ENCODE measurements around the gene DICER1.
A peak's percentile ranks its signal among the peaks of the same experiment; 100 is the strongest.
"Not testable (repeated sequence)": the region's sequence is repeated elsewhere in the genome, so short reads cannot be mapped to it uniquely, and the experiment has no call there.

The DICER1 gene

DNA sequence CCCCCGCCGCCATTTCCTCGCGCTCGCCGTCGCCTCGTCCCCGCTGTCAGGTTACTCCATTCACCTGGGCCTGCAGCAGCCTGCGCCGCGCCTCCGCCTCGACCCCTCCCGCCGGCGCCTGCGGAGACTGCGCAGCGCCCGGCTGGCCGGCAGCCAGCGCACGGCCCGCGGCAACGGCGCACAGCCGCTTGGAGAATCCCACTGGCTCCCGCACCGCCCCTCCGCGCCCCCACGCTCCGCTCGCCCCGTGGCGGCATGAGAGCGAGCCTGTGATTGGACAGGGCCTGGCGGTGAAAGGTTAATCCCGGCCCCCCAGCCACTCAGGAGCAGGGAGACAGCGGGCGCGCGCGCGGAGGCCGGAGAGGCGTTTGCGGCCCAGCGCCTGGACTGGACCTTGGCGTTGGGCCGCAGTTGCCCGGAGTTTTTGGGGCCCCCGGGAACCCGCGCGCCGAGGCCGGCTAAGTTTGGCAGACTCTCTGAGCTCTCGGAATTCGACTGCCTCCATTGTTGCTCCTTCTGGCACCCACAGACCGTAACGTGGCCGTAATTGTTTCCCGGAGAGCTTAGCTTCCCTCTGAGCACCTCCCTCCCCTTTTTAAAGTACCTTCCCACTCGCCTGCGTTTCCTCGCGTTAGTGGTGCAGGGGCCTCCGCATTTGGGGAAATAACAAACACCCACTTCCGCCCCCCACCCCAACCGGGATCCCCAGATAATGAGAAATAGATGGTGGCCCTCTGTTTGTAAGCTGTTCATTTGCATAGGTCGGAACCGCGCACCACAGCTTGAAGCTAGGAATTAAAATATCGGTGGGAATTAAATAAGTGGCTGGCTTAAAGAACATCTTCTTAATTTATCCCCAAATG, at the start of gene DICER1:
TSS of gene DICER1 (minus strand) at position 203 of the 863 bp plus-strand sequence. CDS start 24,071 bp downstream, outside the sequence.
- peak; percentile 85 for DNase-seq (ENCODE audit: low read depth)

DNA sequence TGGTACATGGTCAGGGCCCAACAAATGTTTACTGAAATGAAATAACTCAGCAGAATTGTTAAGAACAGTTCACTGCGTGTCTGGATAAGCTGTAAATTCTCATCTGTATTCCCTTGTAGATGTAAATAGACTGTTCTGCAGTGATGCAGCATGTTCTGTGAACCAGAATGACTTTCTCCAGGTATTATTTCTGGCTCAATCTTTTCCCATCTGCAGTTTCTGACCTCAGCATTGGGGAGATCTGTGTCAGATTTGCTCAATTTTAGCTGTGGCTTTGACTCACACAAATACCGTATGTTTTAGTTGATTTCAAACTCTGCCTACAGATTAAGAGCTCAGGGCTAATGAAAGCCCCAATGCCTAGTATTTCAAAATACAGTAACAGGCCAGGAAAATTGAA, 49.2 kb upstream of the DICER1 start:
- DNase-seq (ENCODE audit: low read depth) = peak; percentile 92

DNA sequence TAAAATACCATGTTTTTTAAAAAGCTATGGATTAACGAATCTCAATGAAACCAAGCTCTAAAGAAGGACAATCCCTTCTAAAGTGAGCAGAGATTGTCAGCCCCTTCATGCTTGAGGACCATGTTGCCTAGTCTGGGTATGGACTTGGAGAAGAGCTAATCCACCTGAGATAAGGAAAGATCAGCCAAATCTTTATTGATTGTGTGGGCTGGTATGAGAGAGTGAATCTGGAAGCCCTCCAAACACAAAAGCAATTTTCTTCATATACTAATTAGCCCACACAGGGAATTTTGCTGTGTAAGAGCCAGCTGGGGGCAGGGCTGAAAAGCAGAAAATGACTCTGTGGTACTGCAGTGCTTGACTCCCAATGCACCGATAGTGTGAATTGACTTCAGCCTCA, 47.4 kb upstream of the DICER1 start:
- DNase-seq (ENCODE audit: low read depth) = no peak

GRCh38 chr14:95201745-95202144, 44.4 kb upstream of the DICER1 start:
- not testable (repeated sequence) for DNase-seq (ENCODE audit: low read depth)

- no peak for DNase-seq (ENCODE audit: low read depth)
Measured at GRCh38 chr14:95200404-95200803, 43.1 kb upstream of the DICER1 start.

- DNase-seq (ENCODE audit: low read depth) = no peak
Measured at GRCh38 chr14:95199298-95199983, 42.1 kb upstream of the DICER1 start.

DNA sequence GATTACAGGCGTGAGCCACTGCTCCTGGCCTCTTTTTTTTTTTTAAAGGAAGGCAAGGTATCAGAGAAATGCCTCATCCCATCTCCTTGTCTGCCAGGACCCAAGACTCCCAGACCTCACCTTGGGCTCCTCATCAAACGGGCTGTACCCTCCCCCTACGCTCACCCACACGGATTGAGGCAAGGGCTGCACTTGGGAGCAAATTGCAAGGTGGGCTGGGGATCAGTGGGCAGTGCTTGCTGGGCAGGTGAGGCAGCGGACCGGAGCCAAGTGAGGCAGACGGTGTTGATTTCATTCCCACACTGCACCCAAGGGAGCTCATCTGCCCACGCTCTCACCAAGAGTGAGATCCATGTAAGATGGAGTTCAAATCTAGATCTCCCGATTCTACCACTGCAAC, 41.0 kb upstream of the DICER1 start:
- DNase-seq (ENCODE audit: low read depth) = no peak

DNA sequence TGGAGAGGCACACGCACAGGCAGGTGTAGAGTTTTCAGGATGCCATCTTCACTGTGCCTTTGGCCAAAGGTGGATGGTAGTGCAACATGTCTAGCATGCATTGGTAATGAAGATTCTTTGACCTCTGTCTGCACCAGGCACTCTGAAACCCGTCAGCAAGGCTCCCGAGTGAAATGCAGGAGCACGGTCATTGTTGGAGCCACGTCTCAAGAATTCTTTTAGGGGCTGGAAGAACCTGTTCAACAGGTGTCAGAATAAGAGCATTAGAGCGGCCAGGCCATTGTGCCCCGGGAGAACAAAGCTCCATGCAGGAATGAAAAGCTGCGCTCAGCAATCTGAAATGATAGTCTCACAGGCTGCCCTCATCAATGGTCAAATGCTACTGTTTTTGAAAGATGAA, 40.2 kb upstream of the DICER1 start:
- DNase-seq (ENCODE audit: low read depth) = no peak

GRCh38 chr14:95196826-95197545, 39.7 kb upstream of the DICER1 start:
- DNase-seq (ENCODE audit: low read depth) = no peak

DNA sequence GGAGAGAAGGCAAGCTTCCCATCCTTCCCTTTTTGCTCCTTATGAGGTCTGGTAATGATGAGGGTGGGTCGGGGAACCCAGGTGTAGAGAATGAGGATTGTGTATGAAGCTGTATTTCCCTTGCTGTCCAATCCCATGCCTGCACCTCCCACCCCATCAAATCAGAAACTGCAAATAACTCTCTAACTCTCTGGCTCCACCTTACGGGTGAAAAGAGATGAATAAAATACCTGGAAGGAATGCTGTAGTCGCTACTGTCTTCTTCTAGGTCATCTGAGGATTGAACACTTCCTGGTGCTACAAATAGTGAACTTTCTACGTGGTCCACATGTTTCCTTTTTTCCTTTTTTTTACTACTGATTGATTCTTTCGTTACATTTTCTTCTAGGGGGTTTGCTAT, 38.9 kb upstream of the DICER1 start:
- DNase-seq (ENCODE audit: low read depth) = peak; percentile 15

GRCh38 chr14:95195031-95195430, 37.7 kb upstream of the DICER1 start:
- no peak for DNase-seq (ENCODE audit: low read depth)

DNA sequence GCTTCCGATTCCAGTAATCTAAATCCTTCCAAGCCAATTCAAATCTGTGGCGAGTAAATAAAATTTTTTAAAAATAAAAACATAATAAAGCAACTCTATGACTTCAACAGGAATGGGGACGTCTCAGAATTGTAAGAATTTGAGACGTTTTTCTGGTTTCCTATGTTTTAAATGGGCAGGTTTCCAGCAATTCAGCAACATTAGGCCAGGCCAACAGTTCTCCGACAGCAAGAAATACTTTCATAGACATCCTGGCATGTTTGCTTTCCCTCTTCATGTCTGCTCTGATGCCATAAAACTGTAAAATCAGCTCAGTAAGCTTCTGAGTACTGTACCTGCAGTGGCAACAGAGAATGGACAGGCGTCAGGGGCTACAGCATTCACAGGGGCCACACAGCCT, 35.8 kb upstream of the DICER1 start:
- no peak for DNase-seq (ENCODE audit: low read depth)

DNA sequence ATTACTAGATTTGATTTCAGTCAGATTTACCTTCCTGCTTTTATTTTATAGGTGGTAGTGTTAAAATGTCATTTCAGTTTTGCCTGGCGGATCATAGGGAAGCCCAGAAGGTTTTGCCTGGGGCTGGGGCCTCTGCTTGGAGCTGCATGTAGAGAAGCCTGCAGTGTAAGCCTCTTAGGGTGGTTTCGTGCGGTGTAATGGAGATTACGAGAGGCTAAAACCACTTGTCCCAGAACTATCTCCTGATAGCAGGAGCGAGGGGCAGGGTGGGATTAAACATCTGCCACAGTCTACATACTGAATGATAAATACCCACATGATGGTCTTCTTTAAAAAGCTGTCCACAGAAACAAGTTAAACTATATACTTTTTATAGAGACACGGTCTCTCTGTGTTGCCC, 35.0 kb upstream of the DICER1 start:
- no peak for DNase-seq (ENCODE audit: low read depth)

DNA sequence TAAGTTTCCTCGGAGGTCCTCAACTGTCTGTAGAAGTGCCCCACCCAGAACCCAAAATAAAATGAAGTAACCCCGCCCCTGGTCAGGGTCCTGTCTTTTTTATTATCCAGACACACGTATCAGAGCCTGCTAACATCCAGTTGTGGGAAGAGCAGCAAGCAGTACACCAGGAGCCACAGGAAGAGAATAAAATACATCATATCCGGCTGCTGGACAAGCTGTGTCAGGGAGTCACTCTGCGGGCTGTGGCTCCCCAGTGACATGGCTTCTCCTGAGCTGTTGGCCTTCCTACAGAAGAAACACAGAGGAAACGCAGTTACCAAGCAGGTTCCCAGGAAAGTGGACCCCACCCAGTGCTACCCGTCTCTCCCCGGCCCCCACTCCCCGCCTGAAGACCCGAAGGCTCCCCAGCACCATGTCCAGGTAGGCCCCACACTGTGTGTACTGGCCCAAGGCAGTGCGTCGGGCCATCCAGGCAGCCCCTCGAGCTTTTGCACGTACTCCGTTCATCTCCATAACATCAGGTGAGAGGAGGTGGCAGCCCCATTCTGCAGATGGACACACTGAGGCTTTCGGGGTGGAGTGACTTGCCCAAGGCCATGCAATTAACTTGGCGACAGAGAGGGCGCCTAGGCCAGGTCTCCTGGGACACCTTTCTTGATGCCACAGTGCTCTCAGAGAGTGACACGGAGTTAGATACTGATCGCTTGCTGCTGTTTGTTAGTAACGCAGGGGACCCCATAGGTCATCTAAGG, 34.3 kb upstream of the DICER1 start:
- DNase-seq (ENCODE audit: low read depth) = no peak

GRCh38 chr14:95190857-95191256, 33.5 kb upstream of the DICER1 start:
- DNase-seq (ENCODE audit: low read depth) = no peak

DNA sequence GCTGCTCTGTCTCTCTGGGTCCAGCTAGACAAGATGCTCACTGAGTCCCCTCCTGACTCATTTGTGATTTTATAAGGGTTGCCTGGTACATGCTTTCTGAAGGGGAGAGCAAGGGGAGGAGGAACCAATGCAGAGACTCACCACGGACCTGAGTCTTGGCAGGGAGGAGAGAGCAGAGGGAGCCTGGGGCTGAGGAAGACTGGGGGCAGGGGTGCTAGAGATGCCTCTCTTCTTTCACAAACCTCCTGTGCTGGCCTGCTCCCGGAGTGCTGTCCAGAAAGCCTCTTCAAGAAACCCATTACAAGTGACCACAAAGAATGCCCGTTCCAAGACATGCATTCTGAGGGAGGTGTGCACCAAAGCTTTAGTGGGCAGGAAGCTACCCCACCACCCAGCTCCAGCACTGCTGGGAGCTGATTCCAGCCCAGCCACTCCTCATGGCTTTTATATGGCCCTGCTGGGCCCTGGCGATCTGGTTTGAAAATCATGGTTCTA, 33.1 kb upstream of the DICER1 start:
- peak; percentile 20 for DNase-seq (ENCODE audit: low read depth)

DNA sequence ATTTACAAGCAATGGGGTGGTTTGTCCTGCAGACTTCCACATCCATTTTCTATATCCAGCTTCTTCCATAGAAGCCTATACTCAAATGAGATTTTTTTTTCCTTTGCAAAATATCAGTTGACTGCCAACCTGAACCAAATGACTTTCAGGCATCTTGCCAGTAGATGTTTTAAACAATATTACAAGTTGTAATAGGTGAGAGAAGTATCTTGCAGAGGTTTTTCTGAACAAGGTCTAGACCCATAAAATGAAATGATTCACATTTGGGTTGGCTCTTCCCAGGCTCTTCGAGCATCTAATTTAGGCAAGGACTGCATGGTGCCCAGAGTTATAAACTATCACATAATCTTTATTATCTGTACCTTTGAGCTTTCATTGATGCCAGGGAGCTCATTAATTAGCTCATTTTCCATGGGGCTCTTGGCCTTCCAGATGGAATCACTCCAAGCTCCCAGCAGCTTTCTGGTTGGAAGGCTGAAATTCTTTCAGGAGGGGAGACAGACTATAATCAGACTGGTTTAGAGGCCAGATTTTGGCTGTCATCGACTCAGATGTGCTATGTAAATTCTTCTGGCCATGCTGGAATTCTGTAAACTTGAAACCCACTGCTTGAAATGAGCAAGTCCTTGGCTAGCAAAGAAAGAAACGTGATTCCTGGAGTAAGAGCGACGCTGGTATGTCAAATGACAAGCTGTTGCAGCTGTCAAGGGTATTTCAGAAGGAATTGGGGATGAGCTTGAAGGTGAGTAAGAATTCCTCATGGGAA, 32.2 kb upstream of the DICER1 start:
- DNase-seq (ENCODE audit: low read depth) = no peak

DNA sequence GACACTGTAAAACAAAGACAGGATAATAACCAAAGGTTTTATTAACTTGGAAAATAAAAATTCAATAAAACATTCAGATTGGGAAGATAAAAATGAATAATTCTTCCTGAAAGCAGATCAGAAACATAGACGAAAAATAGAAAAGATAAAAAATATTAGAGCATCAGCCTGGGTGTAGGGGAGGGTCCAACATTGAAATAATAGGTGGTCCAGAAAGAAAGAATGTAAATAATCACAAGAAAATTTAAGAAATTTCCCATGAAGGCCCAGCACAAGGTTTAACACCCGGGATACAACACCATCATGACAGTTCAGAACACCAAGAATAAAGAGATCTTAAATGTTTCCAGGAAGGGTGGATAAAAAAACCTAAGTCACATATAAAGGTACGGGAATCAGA, 31.1 kb upstream of the DICER1 start:
- no peak for DNase-seq (ENCODE audit: low read depth)

DNA sequence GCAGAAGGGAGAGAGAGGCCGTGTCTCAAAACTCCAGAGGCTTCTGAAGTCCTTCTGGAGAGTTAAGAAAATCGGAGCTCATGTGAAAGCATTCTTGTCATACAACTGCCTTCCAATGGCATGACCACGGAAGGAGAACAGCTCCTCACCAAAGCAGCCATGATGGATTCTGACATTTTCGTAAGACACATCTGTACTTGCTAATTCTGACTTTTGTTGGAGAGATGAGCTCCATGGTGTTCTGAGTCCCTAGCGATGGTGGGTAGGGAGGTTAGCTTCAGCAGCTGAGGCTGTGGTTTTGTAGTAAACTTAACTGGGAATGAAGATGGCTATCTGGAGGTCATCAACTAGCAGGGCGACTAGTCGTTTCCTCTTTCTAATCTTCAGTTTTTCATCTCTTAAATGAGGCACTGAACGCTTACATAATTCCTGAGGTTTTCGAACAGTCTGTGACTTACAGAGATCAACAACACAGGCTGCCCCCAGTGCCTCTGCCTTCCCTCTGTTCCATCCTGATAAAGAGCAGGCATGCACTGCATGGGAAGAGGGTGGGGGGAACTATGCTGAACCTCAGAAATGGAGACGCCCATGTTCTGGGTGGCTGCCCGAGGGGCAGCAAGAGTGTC, 28.6 kb upstream of the DICER1 start:
- DNase-seq (ENCODE audit: low read depth) = peak; percentile 56

DNA sequence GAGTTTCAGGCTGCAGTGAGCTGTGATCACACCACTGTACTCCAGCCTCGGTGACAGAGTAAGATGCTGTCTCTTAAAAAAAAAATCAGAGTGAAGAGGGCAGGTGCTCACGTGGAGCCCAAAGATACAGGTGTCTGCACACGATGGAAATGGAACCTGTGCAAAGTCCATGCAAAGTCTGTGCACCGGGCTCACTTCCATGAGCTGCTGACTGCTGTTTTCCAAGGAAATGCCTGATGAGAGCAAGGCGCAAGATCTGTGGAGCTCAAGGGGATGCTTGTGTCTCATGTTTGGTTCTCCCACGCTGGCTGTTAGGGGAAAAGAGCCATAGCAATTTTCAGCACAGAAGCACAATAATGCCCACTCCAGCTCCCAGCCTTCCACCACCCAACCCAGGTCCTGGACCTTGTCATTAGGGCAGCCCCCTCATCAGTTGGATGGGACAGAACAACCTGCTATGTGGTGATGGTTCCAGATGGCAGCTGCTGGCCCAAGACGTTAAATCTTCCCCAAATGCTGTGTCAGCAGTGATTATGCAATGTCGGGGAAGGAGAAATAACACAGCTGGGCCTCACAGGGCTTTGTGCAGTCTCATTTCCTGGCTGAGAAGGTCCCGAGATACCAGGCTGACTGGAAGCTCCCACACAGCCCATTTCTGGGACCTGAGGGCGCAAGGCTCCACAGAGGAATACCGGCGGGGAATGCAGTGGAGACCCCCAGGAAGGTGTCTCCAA, 27.9 kb upstream of the DICER1 start:
- peak; percentile 68 for DNase-seq (ENCODE audit: low read depth)

Measured in amniotic epithelial cell (primary cell).